Testis (tissue), 3 donors: ENCODE data around the gene SAE1. TPM values are rescaled to one million over a fixed set of nuclear protein-coding genes. Genes with fewer than 3 reads are reported as not detected.
A peak's percentile ranks its signal among the peaks of the same experiment; 100 is the strongest.

ENCODE experiments used
- DNase-seq: peaks from one replicate; pipeline ENCODE4 v3.0.0-alpha.2; 2019
- H3K27ac ChIP-seq, 2 donors: fragments of 200-600 bp; sonication (generic); one replicate each; pipeline ENCODE4 v1.5.1; 2019
- H3K27me3 ChIP-seq: fragments of 200-600 bp; sonication (generic); one replicate; pipeline ENCODE4 v1.5.1; 2019
- H3K36me3 ChIP-seq: fragments of 200-600 bp; sonication (generic); one replicate; pipeline ENCODE4 v1.5.1; 2017; ENCODE audit warnings: low read depth; ENCODE audit errors: missing control alignments
- H3K4me1 ChIP-seq: fragments of 200-600 bp; sonication (generic); one replicate; pipeline ENCODE4 v1.5.1; 2019
- H3K4me3 ChIP-seq, 2 donors: fragments of 200-600 bp; sonication (generic); one replicate each; pipeline ENCODE4 v1.5.1; 2017 to 2019
- H3K9me3 ChIP-seq: fragments of 200-600 bp; sonication (generic); one replicate; pipeline ENCODE4 v1.5.1; 2017
- CTCF ChIP-seq, 3 experiments: fragments of 450-650 bp in 2 of 3; fragments of 200-600 bp in 1 of 3; sonication (generic) in 1 of 3; IDR thresholded peaks; one replicate each; pipeline ENCODE4 v1.5.1; 2016 to 2019; ENCODE audit warnings: antibody characterized with exemption in 3 of 3, mild to moderate bottlenecking in 2 of 3, moderate library complexity in 1 of 3
- POLR2A ChIP-seq: fragments of 450-650 bp; IDR thresholded peaks from one replicate; pipeline ENCODE4 v1.6.1; 2017; ENCODE audit warnings: antibody characterized with exemption, mild to moderate bottlenecking, moderate library complexity
- WGBS, 2 donors: methylation state at CpG; one replicate each; pipeline ENCODE4 v1.1.5; 2018; 5-methylcytosine and 5-hydroxymethylcytosine counted together
- intact Hi-C: fragments of 100-400 bp; cut with DNase I; formaldehyde crosslinking; loops from one replicate; pipeline ENCODE4 v1.15.1; 2023; ENCODE audit warnings: low total_unique reads
- polyA plus RNA-seq: library from polyadenylated mRNA; stranded (reverse); fragments of 350-450 nt; fragmentation: Illumina TruSeq; extraction: RNeasy Lipid Tissue Mini Kit (QIAGEN cat#74804); gene quantifications from one replicate; pipeline ENCODE4 v1.2.3, GENCODE V29; 2014; ENCODE audit warnings: low read depth, low replicate concordance; ENCODE audit not compliant: insufficient read depth
- total RNA-seq, 2 donors: library from RNA; depleted of rRNA; stranded (reverse); fragments of >200 nt; gene quantifications; one replicate each; pipeline ENCODE4 v1.2.3, GENCODE V29; 2016

The SAE1 gene
- total and polyA plus RNA-seq, 3 donors from 2014 or later = 105 to 185 (median 124) TPM

GRCh38 chr19:47107202-47107952, 23.3 kb upstream of the SAE1 start:
- DNase-seq = no peak
- no peak overlapping the region for H3K4me3 ChIP-seq
- H3K4me1 ChIP-seq = peaks cover 28% of the 10 kb centered on the region
- H3K9me3 ChIP-seq = no peaks in the 10 kb centered on the region
- intact Hi-C loops = no loop called here
- H3K27ac ChIP-seq = peak overlapping the region in 1 of 2 donors; percentile 59
- TF ChIP-seq POLR2A = no peak
- H3K27me3 ChIP-seq = no peaks in the 10 kb centered on the region
- 59 to 64% methylated on average over 9 of the region's 9 CpGs for WGBS, 2 donors
- H3K36me3 ChIP-seq = no peaks in the 10 kb centered on the region

- intact Hi-C loops = no loop called here
- H3K4me1 ChIP-seq = peaks cover 22% of the 10 kb centered on the region
- no peaks in the 10 kb centered on the region for H3K27me3 ChIP-seq
- TF ChIP-seq CTCF (IDR thresholded peaks at IDR 0.05) (no peak), POLR2A (no peak)
- no peaks in the 10 kb centered on the region for H3K36me3 ChIP-seq
- no peak overlapping the region for H3K4me3 ChIP-seq
- no peaks in the 10 kb centered on the region for H3K9me3 ChIP-seq
- H3K27ac ChIP-seq = peak overlapping the region in 1 of 2 donors; percentile 100
- 91 to 93% methylated on average over 9 of the region's 9 CpGs for WGBS, 2 donors
- no peak for DNase-seq
Measured at GRCh38 chr19:47107953-47108746, 22.5 kb upstream of the SAE1 start.

GRCh38 chr19:47109177-47109540, 21.5 kb upstream of the SAE1 start:
- Histone ChIP-seq H3K36me3 (no peaks in the 10 kb centered on the region), H3K4me1 (peaks cover 22% of the 10 kb centered on the region), H3K4me3 (no peak overlapping the region), H3K9me3 (no peaks in the 10 kb centered on the region), H3K27ac (peak overlapping the region in 1 of 2 donors; percentile 100), H3K27me3 (no peaks in the 10 kb centered on the region)
- WGBS, 2 donors = 33% methylated on average over 2 of the region's 2 CpGs
- no peak for DNase-seq
- intact Hi-C loops = no loop called here
- TF ChIP-seq POLR2A (no peak), CTCF (IDR thresholded peaks at IDR 0.05) (no peak)

- H3K9me3 ChIP-seq = no peaks in the 10 kb centered on the region
- TF ChIP-seq POLR2A (no peak), CTCF (IDR thresholded peaks at IDR 0.05) (no peak)
- H3K27me3 ChIP-seq = no peaks in the 10 kb centered on the region
- intact Hi-C loops = no loop called here
- H3K4me3 ChIP-seq = peak overlapping the region; percentile 70 to 96
- no peak for DNase-seq
- peak overlapping the region in 1 of 2 donors; percentile 100 for H3K27ac ChIP-seq
- H3K36me3 ChIP-seq = no peaks in the 10 kb centered on the region
- WGBS, 2 donors = 23 to 35% methylated on average over 15 of the region's 15 CpGs
- H3K4me1 ChIP-seq = peaks cover 22% of the 10 kb centered on the region
Measured at GRCh38 chr19:47109541-47110375, 20.9 kb upstream of the SAE1 start.
